GM12878 (cell line): Measurements from ENCODE around the gene HDAC9. TPM values are rescaled to one million over a fixed set of nuclear protein-coding genes. Genes with fewer than 3 reads are reported as not detected.

Experiments used
- ATAC-seq: fragments of 200-7000 bp; cut with Tn5 transposase; 3 replicates; pipeline ENCODE4 v1.9.1; 2020; ENCODE audit warnings: mild to moderate bottlenecking, moderate library complexity
- BruUV-seq: library from RNA; stranded (reverse); fragments of 400-500 nt; replicated peaks from 2 replicates; lab custom pipeline; 2021; lab: Mats Ljungman, UMichigan
- CTCF ChIA-PET: fragments of 300-600 bp; sonication (Branson Sonifier 250); formaldehyde crosslinking; extraction: SDS; loops from one replicate; lab custom pipeline; 2021; ENCODE audit warnings: inconsistent platforms; lab: Yijun Ruan, JAX
- POLR2A ChIA-PET: fragments of 350-600 bp; formaldehyde crosslinking; extraction: SDS; loops from one replicate; lab custom pipeline; 2021; ENCODE audit warnings: inconsistent platforms; lab: Charles Lee
- RAD21 ChIA-PET: fragments of 300-600 bp; sonication (Branson Sonifier 250); formaldehyde crosslinking; loops from one replicate; lab custom pipeline; 2023; ENCODE audit warnings: antibody characterized with exemption; ENCODE audit not compliant: unreplicated experiment; lab: Charles Lee
- SMC1A ChIA-PET: fragments of 300-600 bp; sonication (Branson Sonifier 250); formaldehyde crosslinking; loops from one replicate; lab custom pipeline; 2023; ENCODE audit not compliant: unreplicated experiment, uncharacterized antibody; lab: Charles Lee
- DNase-seq: peaks from one replicate; pipeline ENCODE4 v3.0.0-alpha.2; 2011; ENCODE audit warnings: low read depth, low spot score
- FAIRE-seq: peaks from 3 replicates; lab custom pipeline; 2011; peaks lifted over from hg19 to GRCh38; lab: Jason Lieb, UNC
- H2AFZ ChIP-seq: 2 replicates; pipeline ENCODE4 v1.6.0; 2011; ENCODE audit warnings: low read depth, low read length, control low read depth; ENCODE audit not compliant: control insufficient read depth
- H3K27ac ChIP-seq: 2 replicates; pipeline ENCODE4 v1.5.1; 2011; ENCODE audit warnings: control low read depth; ENCODE audit not compliant: control insufficient read depth, insufficient read depth
- H3K27me3 ChIP-seq, 2 experiments: replicated peaks in 1 of 2; 2 replicates each; pipeline versions ENCODE4 v1.6.0 to v1.6.1; 2011; ENCODE audit warnings: low read length in 1 of 2; ENCODE audit not compliant: control insufficient read depth in 2 of 2, insufficient read depth in 2 of 2
- H3K36me3 ChIP-seq, 2 experiments: 2 replicates each; pipeline ENCODE4 v1.5.1; 2011; ENCODE audit warnings: low read length in 1 of 2; ENCODE audit not compliant: control insufficient read depth in 2 of 2, insufficient read depth in 2 of 2
- H3K4me1 ChIP-seq: 2 replicates; pipeline ENCODE4 v1.6.1; 2011; ENCODE audit warnings: mild to moderate bottlenecking, low read length, moderate library complexity, mixed read lengths; ENCODE audit not compliant: control insufficient read depth, insufficient read depth
- H3K4me2 ChIP-seq: 2 replicates; pipeline ENCODE4 v1.6.0; 2011; ENCODE audit warnings: control low read depth; ENCODE audit not compliant: control insufficient read depth, insufficient read depth
- H3K4me3 ChIP-seq: fragments of 200-600 bp; sonication (generic); 2 replicates; pipeline ENCODE4 v1.5.1; 2016
- H3K79me2 ChIP-seq: 2 replicates; pipeline ENCODE4 v1.6.0; 2011; ENCODE audit warnings: low read length; ENCODE audit not compliant: control insufficient read depth, insufficient read depth
- H3K9ac ChIP-seq: 2 replicates; pipeline ENCODE4 v1.8.0; 2011; ENCODE audit warnings: low read length, control low read depth, mixed read lengths; ENCODE audit not compliant: control insufficient read depth, insufficient read depth
- H3K9me3 ChIP-seq: replicated peaks from 3 replicates; pipeline ENCODE4 v1.5.1; 2011; ENCODE audit warnings: mild to moderate bottlenecking, low read length; ENCODE audit not compliant: control insufficient read depth, insufficient read depth
- H4K20me1 ChIP-seq: 2 replicates; pipeline ENCODE4 v1.6.0; 2011; ENCODE audit not compliant: control insufficient read depth, insufficient read depth
- CEBPB ChIP-seq, 2 experiments: fragments of 150-350 bp in 1 of 2; IDR thresholded peaks; 2 replicates each; pipeline ENCODE4 v1.6.1; 2012 to 2014; ENCODE audit warnings: low read depth in 2 of 2, low read length in 2 of 2, borderline replicate concordance in 1 of 2, inconsistent platforms in 1 of 2
- CHD1 ChIP-seq: IDR thresholded peaks from 2 replicates; pipeline ENCODE4 v1.6.1; 2012; ENCODE audit warnings: low read depth, low read length, improper control_type of control experiment
- CHD2 ChIP-seq: IDR thresholded peaks from 2 replicates; pipeline ENCODE4 v1.6.1; 2011; ENCODE audit warnings: low read depth, low read length, improper control_type of control experiment, borderline replicate concordance
- FOXM1 ChIP-seq: IDR thresholded peaks from 2 replicates; pipeline ENCODE4 v1.6.1; 2012; ENCODE audit warnings: low read depth, mild to moderate bottlenecking, inconsistent platforms, low read length, moderate library complexity
- MYC ChIP-seq: IDR thresholded peaks from 2 replicates; pipeline ENCODE4 v1.6.1; 2011; ENCODE audit warnings: mild to moderate bottlenecking, low read length, moderate library complexity, inconsistent platforms; ENCODE audit not compliant: insufficient read depth, insufficient replicate concordance, insufficient read length, severe bottlenecking
- NFYA ChIP-seq: IDR thresholded peaks from 2 replicates; pipeline ENCODE4 v1.6.1; 2011; ENCODE audit warnings: low read depth, mild to moderate bottlenecking, low read length, improper control_type of control experiment, borderline replicate concordance
- NR2C1 ChIP-seq: fragments of 450-650 bp; IDR thresholded peaks from 2 replicates; pipeline ENCODE4 v1.6.1; 2017; ENCODE audit warnings: antibody characterized with exemption, mild to moderate bottlenecking, moderate library complexity
- PBX3 ChIP-seq: IDR thresholded peaks from 2 replicates; pipeline ENCODE4 v1.6.1; 2011; ENCODE audit warnings: mild to moderate bottlenecking, low read depth, low read length, moderate library complexity; ENCODE audit not compliant: insufficient replicate concordance
- POLR2A ChIP-seq: IDR thresholded peaks from 2 replicates; pipeline ENCODE4 v1.6.1; 2011; ENCODE audit warnings: low read depth, mild to moderate bottlenecking, low read length
- RB1 ChIP-seq: fragments of 450-650 bp; formaldehyde crosslinking; IDR thresholded peaks from 2 replicates; pipeline ENCODE4 v1.6.1; 2017; ENCODE audit warnings: mild to moderate bottlenecking, borderline replicate concordance
- ZNF592 ChIP-seq: fragments of 450-650 bp; IDR thresholded peaks from 2 replicates; pipeline ENCODE4 v1.6.1; 2017; ENCODE audit warnings: mild to moderate bottlenecking, moderate library complexity
- WGBS: methylation state at CpG from one replicate; pipeline ENCODE4 v1.1.6; 2016; ENCODE audit warnings: low lambda C conversion rate; ENCODE audit not compliant: insufficient replicate concordance, insufficient coverage; ENCODE audit errors: missing lambda C conversion rate; 5-methylcytosine and 5-hydroxymethylcytosine counted together
- in situ Hi-C: fragments of 300-500 bp; cut with MboI; formaldehyde crosslinking; loops from 9 replicates; pipeline ENCODE4 v1.14.3; 2018; ENCODE audit warnings: mixed read lengths
- intact Hi-C: fragments of 100-400 bp; cut with micrococcal nuclease; formaldehyde crosslinking; loops from one replicate; pipeline ENCODE4 v1.14.2; 2022; ENCODE audit not compliant: unreplicated experiment
- polyA plus RNA-seq, 11 experiments: library from polyadenylated mRNA; depleted of rRNA in 4 of 11; unstranded in 6 of 11; stranded (reverse) in 5 of 11; fragments of >200 nt; fragmentation: Nextera tagmentation in 4 of 11; fragmentation: Illumina TruSeq in 1 of 11; extraction: Ambion mirVana in 4 of 11; extraction: Trizol in 1 of 11; gene quantifications; 1 replicate in 1 of 11; 2 replicates in 10 of 11; pipeline versions ENCODE4 v1.2.1 to v1.2.3, GENCODE V29; 2011 to 2016; ENCODE audit warnings: inconsistent platforms in 2 of 11, missing spikeins in 2 of 11, low read depth in 1 of 11
- total RNA-seq, 4 experiments: library from RNA; depleted of rRNA in 3 of 4; stranded (reverse); fragments of >200 nt in 3 of 4; fragmentation: Illumina TruSeq in 1 of 4; extraction: Trizol in 1 of 4; gene quantifications; 2 replicates each; pipeline versions ENCODE4 v1.2.1 to v1.2.3, GENCODE V29; 2013 to 2021

The HDAC9 gene
- total and polyA plus RNA-seq, 10 of the 15 experiments (the other 5 are each of a cell fraction or from before 2014, with no cell fraction given) = 0.73 to 12.8 (median 0.92) TPM

- Histone ChIP-seq H3K9me3 (no peaks in the 10 kb centered on the region), H3K4me3 (0 out of 2 replicates have a peak overlapping the region, but pooled peaks have one; percentile 67), H3K27ac (no peak overlapping the region), H4K20me1 (no peaks in the 10 kb centered on the region), H2AFZ (no peak overlapping the region), H3K4me2 (peak overlapping the region; percentile 96), H3K9ac (no peak overlapping the region), H3K79me2 (no peaks in the 10 kb centered on the region), H3K27me3 (no peaks in the 10 kb centered on the region), H3K36me3 (no peaks in the 10 kb centered on the region), H3K4me1 (peaks cover 18% of the 10 kb centered on the region)
- SMC1A ChIA-PET = interaction anchor here (1.5 to 3.2 kb wide), 6 partner anchors 9 to 74 kb away, joined by 3 to 11 read pairs (median 8); no protein-coding TSS in a partner anchor
- CTCF ChIA-PET = interaction anchor here (0.7 to 4.4 kb wide), 9 partner anchors 9 to 144 kb away, joined by 3 to 25 read pairs (median 4); no protein-coding TSS in a partner anchor
- ATAC-seq = no peak
- intact Hi-C loops = no loop called here
- TF ChIP-seq PBX3 (no peak), CHD2 (no peak), NR2C1 (no peak)
- WGBS = 4% methylated on average over 3 of the region's 3 CpGs
- in situ Hi-C loops = no loop called here
- DNase-seq = no peak
- RAD21 ChIA-PET = interaction anchor here (1.0 to 1.7 kb wide), 3 partner anchors 10 to 112 kb away, joined by 3 to 4 read pairs (median 3); no protein-coding TSS in a partner anchor
- no peak for FAIRE-seq
- no TSS peak for BruUV-seq
- POLR2A ChIA-PET = interaction anchor here (1.2 to 1.6 kb wide), 2 partner anchors 11 to 41 kb away, joined by 3 to 7 read pairs; no protein-coding TSS in a partner anchor
Observed at GRCh38 chr7:18497082-18497481, 1.5 kb downstream of the HDAC9 start.

- no peak overlapping the region for H3K4me3 ChIP-seq
- H3K27me3 ChIP-seq = no peaks in the 10 kb centered on the region
- no peaks in the 10 kb centered on the region for H3K36me3 ChIP-seq
- in situ Hi-C loops = no loop called here
- no peaks in the 10 kb centered on the region for H4K20me1 ChIP-seq
- no peak for ATAC-seq
- H2AFZ ChIP-seq = no peak overlapping the region
- ChIA-PET POLR2A (interaction anchor here (1.2 to 1.6 kb wide), 2 partner anchors 11 to 41 kb away, joined by 3 to 7 read pairs; no protein-coding TSS in a partner anchor), RAD21 (interaction anchor here (1.0 kb wide), 1 partner anchor 145 kb away, joined by 3 read pairs; no protein-coding TSS in a partner anchor), SMC1A (interaction anchor here (1.4 to 2.5 kb wide), 5 partner anchors 9 to 73 kb away, joined by 3 to 11 read pairs (median 6); no protein-coding TSS in a partner anchor), CTCF (interaction anchor here (0.7 to 4.4 kb wide), 7 partner anchors 9 to 145 kb away, joined by 3 to 25 read pairs (median 9); no protein-coding TSS in a partner anchor)
- no peak for DNase-seq
- FAIRE-seq = no peak
- intact Hi-C loops = no loop called here
- no peaks in the 10 kb centered on the region for H3K79me2 ChIP-seq
- H3K9me3 ChIP-seq = no peaks in the 10 kb centered on the region
- H3K9ac ChIP-seq = no peak overlapping the region
- H3K4me2 ChIP-seq = no peak overlapping the region
- BruUV-seq = no TSS peak
- no peak overlapping the region for H3K27ac ChIP-seq
- H3K4me1 ChIP-seq = peaks cover 20% of the 10 kb centered on the region
- TF ChIP-seq RB1 (no peak), CEBPB (IDR thresholded peaks at IDR 0.05; ENCODE audit: borderline replicate concordance in 1 of 2, low read depth in 2 of 2, low read length in 2 of 2) (no peak), NFYA (no peak), FOXM1 (no peak), CHD1 (no peak), ZNF592 (no peak), POLR2A (no peak), MYC (no peak)
Observed at GRCh38 chr7:18497800-18498199, 2.3 kb downstream of the HDAC9 start.
